Measurements from ENCODE around the gene TUBB3.

Gene TUBB3

GRCh38 chr16:89952551-89952950 lies 29.4 kb downstream of the TUBB3 start:
- Histone ChIP-seq H3K4me2 (no peak overlapping the region), H3K9ac (no peak overlapping the region), H4K20me1 (ENCODE audit: insufficient read depth) (no peaks in the 10 kb centered on the region), H3K4me1 (ENCODE audit: low read depth, poor library complexity, severe bottlenecking) (peaks cover 16% of the 10 kb centered on the region), H3K4me3 (IDR thresholded peaks at IDR 0.05; ENCODE audit: insufficient read depth, low read depth, low read length) (no peak overlapping the region), H3K36me3 (ENCODE audit: insufficient read depth) (no peaks in the 10 kb centered on the region), H2AFZ (ENCODE audit: low read depth) (no peak overlapping the region), H3K27ac (no peak overlapping the region), H3K27me3 (ENCODE audit: insufficient read depth, low read depth) (peaks cover 5% of the 10 kb centered on the region), H3K79me2 (ENCODE audit: insufficient read depth, low read depth) (no peaks in the 10 kb centered on the region)
- no peak for TF ChIP-seq CTCF (conservative IDR thresholded peaks at IDR 0.05; ENCODE audit: low read depth, low read length)

- Histone ChIP-seq H4K20me1 (ENCODE audit: insufficient read depth) (no peaks in the 10 kb centered on the region), H3K79me2 (ENCODE audit: insufficient read depth, low read depth) (no peaks in the 10 kb centered on the region), H2AFZ (ENCODE audit: low read depth) (no peak overlapping the region), H3K27me3 (ENCODE audit: insufficient read depth, low read depth) (no peaks in the 10 kb centered on the region), H3K4me2 (no peak overlapping the region), H3K4me3 (IDR thresholded peaks at IDR 0.05; ENCODE audit: insufficient read depth, low read depth, low read length) (no peak overlapping the region), H3K9ac (no peak overlapping the region), H3K27ac (no peak overlapping the region), H3K36me3 (ENCODE audit: insufficient read depth) (no peaks in the 10 kb centered on the region), H3K4me1 (ENCODE audit: low read depth, poor library complexity, severe bottlenecking) (peaks cover 8% of the 10 kb centered on the region)
- TF ChIP-seq CTCF (conservative IDR thresholded peaks at IDR 0.05; ENCODE audit: low read depth, low read length): no peak
These were observed 30.7 kb downstream of the TUBB3 start for GRCh38 chr16:89953671-89954406.

GRCh38 chr16:89954462-89954861 lies 31.3 kb downstream of the TUBB3 start:
- Histone ChIP-seq H2AFZ (ENCODE audit: low read depth) (no peak overlapping the region), H4K20me1 (ENCODE audit: insufficient read depth) (no peaks in the 10 kb centered on the region), H3K4me3 (IDR thresholded peaks at IDR 0.05; ENCODE audit: insufficient read depth, low read depth, low read length) (no peak overlapping the region), H3K27ac (no peak overlapping the region), H3K79me2 (ENCODE audit: insufficient read depth, low read depth) (no peaks in the 10 kb centered on the region), H3K36me3 (ENCODE audit: insufficient read depth) (no peaks in the 10 kb centered on the region), H3K4me1 (ENCODE audit: low read depth, poor library complexity, severe bottlenecking) (peaks cover 8% of the 10 kb centered on the region), H3K27me3 (ENCODE audit: insufficient read depth, low read depth) (no peaks in the 10 kb centered on the region), H3K9ac (no peak overlapping the region), H3K4me2 (no peak overlapping the region)
- TF ChIP-seq CTCF (conservative IDR thresholded peaks at IDR 0.05; ENCODE audit: low read depth, low read length): no peak

GRCh38 chr16:89955001-89955685 lies 32.0 kb downstream of the TUBB3 start:
- no peak overlapping the region for H3K9ac ChIP-seq
- H3K27me3 ChIP-seq (ENCODE audit: insufficient read depth, low read depth): no peaks in the 10 kb centered on the region
- H3K4me1 ChIP-seq (ENCODE audit: low read depth, poor library complexity, severe bottlenecking): peaks cover 8% of the 10 kb centered on the region
- H3K27ac ChIP-seq: no peak overlapping the region
- no peaks in the 10 kb centered on the region for H4K20me1 ChIP-seq (ENCODE audit: insufficient read depth)
- no peak overlapping the region for H2AFZ ChIP-seq (ENCODE audit: low read depth)
- H3K4me3 ChIP-seq (IDR thresholded peaks at IDR 0.05; ENCODE audit: insufficient read depth, low read depth, low read length): no peak overlapping the region
- no peak overlapping the region for H3K4me2 ChIP-seq
- H3K36me3 ChIP-seq (ENCODE audit: insufficient read depth): no peaks in the 10 kb centered on the region
- no peaks in the 10 kb centered on the region for H3K79me2 ChIP-seq (ENCODE audit: insufficient read depth, low read depth)
- no peak for TF ChIP-seq CTCF (conservative IDR thresholded peaks at IDR 0.05; ENCODE audit: low read depth, low read length)
